Kidney capillary endothelial cell (primary cell): ENCODE data around the gene GPS1.

Experiments used
- DNase-seq: peaks from one replicate; pipeline ENCODE4 v3.0.0-alpha.2; 2018; ENCODE audit warnings: low spot score

GPS1 gene

GRCh38 chr17:82045936-82046484 is 5.7 kb upstream of the GPS1 start:
- DNase-seq, result no peak

- DNase-seq, result no peak
Measured at GRCh38 chr17:82046903-82047302, 4.8 kb upstream of the GPS1 start.

GRCh38 chr17:82047379-82047778 is 4.3 kb upstream of the GPS1 start:
- no peak for DNase-seq

- DNase-seq, result no peak
Measured at GRCh38 chr17:82047914-82048570, 3.7 kb upstream of the GPS1 start.

- DNase-seq, result no peak
Measured at GRCh38 chr17:82048571-82048971, 3.1 kb upstream of the GPS1 start.

GRCh38 chr17:82049106-82049505 is 2.6 kb upstream of the GPS1 start:
- no peak for DNase-seq

GRCh38 chr17:82049521-82049971 is 2.2 kb upstream of the GPS1 start:
- no peak for DNase-seq

- no peak for DNase-seq
Measured at GRCh38 chr17:82050152-82050760, 1.4 kb upstream of the GPS1 start.

GRCh38 chr17:82050761-82051641 is 697 bp upstream of the GPS1 start:
- no peak for DNase-seq

GRCh38 chr17:82052638-82053059 is 951 bp downstream of the GPS1 start:
- no peak for DNase-seq

- DNase-seq, result no peak
Measured at GRCh38 chr17:82053130-82053529, 1.4 kb downstream of the GPS1 start.

- no peak for DNase-seq
Measured at GRCh38 chr17:82053556-82054263, 2.0 kb downstream of the GPS1 start.

GRCh38 chr17:82054351-82055022 is 2.8 kb downstream of the GPS1 start:
- no peak for DNase-seq

- DNase-seq, result no peak
Measured at GRCh38 chr17:82055023-82055964, 3.6 kb downstream of the GPS1 start.

- DNase-seq, result no peak
Measured at GRCh38 chr17:82055965-82056728, 4.4 kb downstream of the GPS1 start.

GRCh38 chr17:82056729-82057621 is 5.3 kb downstream of the GPS1 start:
- DNase-seq, result no peak

GRCh38 chr17:82058230-82058854 is 6.6 kb downstream of the GPS1 start:
- DNase-seq, result no peak

GRCh38 chr17:82058855-82059249 is 7.2 kb downstream of the GPS1 start:
- DNase-seq, result no peak
